PC-9 (cell line): Measurements from ENCODE around the gene GRIA1.

ENCODE experiments used
- CTCF ChIP-seq: fragments of 200-600 bp; sonication (generic); conservative IDR thresholded peaks from 2 replicates; pipeline ENCODE4 v1.6.1; 2017; ENCODE audit warnings: mixed run types, antibody characterized with exemption, mild to moderate bottlenecking, moderate library complexity
- EZH2 ChIP-seq: fragments of 200-600 bp; sonication (generic); IDR thresholded peaks from 2 replicates; pipeline ENCODE4 v1.8.0; 2017; ENCODE audit warnings: antibody characterized with exemption, low read depth

- TF ChIP-seq CTCF = no peak
- TF ChIP-seq EZH2 = no peak
Observed at GRCh38 chr5:153655201-153655510, 164.7 kb downstream of the GRIA1 start.
